ENCODE measurements around the gene ZPLD1.

ZPLD1 gene

GRCh38 chr3:102473648-102474047, 38.8 kb downstream of the ZPLD1 start:
- TF ChIP-seq CTCF (IDR thresholded peaks at IDR 0.05; ENCODE audit: low read depth, low read length), result no peak
- H3K4me3 ChIP-seq (ENCODE audit: low read depth, low read length), result no peak overlapping the region

- no peak for TF ChIP-seq CTCF (IDR thresholded peaks at IDR 0.05; ENCODE audit: low read depth, low read length)
- H3K4me3 ChIP-seq (ENCODE audit: low read depth, low read length), result no peak overlapping the region
Measured at GRCh38 chr3:102474207-102474606, 39.4 kb downstream of the ZPLD1 start.

- TF ChIP-seq CTCF (IDR thresholded peaks at IDR 0.05; ENCODE audit: low read depth, low read length), result no peak
- no peak overlapping the region for H3K4me3 ChIP-seq (ENCODE audit: low read depth, low read length)
Measured at GRCh38 chr3:102476198-102476597, 41.4 kb downstream of the ZPLD1 start.

GRCh38 chr3:102478160-102478559, 43.3 kb downstream of the ZPLD1 start:
- no peak for TF ChIP-seq CTCF (IDR thresholded peaks at IDR 0.05; ENCODE audit: low read depth, low read length)
- H3K4me3 ChIP-seq (ENCODE audit: low read depth, low read length), result no peak overlapping the region

- TF ChIP-seq CTCF (IDR thresholded peaks at IDR 0.05; ENCODE audit: low read depth, low read length), result no peak
- no peak overlapping the region for H3K4me3 ChIP-seq (ENCODE audit: low read depth, low read length)
Measured at GRCh38 chr3:102480139-102480538, 45.3 kb downstream of the ZPLD1 start.

GRCh38 chr3:102481050-102481449, 46.2 kb downstream of the ZPLD1 start:
- TF ChIP-seq CTCF (IDR thresholded peaks at IDR 0.05; ENCODE audit: low read depth, low read length), result no peak
- H3K4me3 ChIP-seq (ENCODE audit: low read depth, low read length), result no peak overlapping the region

GRCh38 chr3:102483556-102483955, 48.7 kb downstream of the ZPLD1 start:
- no peak for TF ChIP-seq CTCF (IDR thresholded peaks at IDR 0.05; ENCODE audit: low read depth, low read length)
- H3K4me3 ChIP-seq (ENCODE audit: low read depth, low read length), result no peak overlapping the region

Measured in WI38 (cell line).